ENCODE results near the gene FN1.

DNA sequence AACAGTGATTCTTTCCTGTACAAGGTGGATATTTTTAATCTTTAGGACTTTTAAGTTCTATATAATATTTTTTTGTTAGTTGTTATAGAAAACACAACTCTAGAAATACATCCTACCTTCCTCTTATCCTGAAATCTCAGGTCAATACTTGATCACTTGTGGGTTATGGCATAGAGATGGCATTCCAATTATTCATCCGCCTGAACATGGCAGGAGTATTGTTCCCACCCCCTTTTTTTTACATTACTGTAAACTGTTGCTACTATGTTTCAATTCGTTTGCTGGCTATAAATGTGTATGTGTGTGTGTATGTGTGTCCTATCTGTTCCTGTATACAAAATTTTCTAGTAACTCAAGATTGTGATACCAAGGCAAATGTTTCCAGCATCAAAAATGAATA lies 43.3 kb upstream of the FN1 start:
- TF ChIP-seq CTCF (IDR thresholded peaks at IDR 0.05; ENCODE audit: low read length) (no peak), EZH2phosphoT487 (IDR thresholded peaks at IDR 0.05; ENCODE audit: low read length) (no peak)
